NCI-H2196 treated with DMSO at 0.1 percent for 48 hours (cell line): Measurements from ENCODE around the gene TDO2.
"Not testable (repeated sequence)": the region's sequence is repeated elsewhere in the genome, so short reads cannot be mapped to it uniquely, and the experiment has no call there.

Experiments used
- DNase-seq: peaks from one replicate; lab custom pipeline; 2025; ENCODE audit not compliant: unreplicated experiment; lab: John Stamatoyannopoulos, UW

TDO2 gene

GRCh38 chr4:155903453-155903852, at the start of gene TDO2:
TSS of gene TDO2 (plus strand) at chr4:155903696. CDS start at chr4:155903759, 63 bp downstream.
- DNase-seq, result no peak

GRCh38 chr4:155854582-155855226, 48.8 kb upstream of the TDO2 start:
- DNase-seq, result no peak

GRCh38 chr4:155855897-155856296, 47.6 kb upstream of the TDO2 start:
- DNase-seq, result no peak

- DNase-seq, result no peak
Measured at GRCh38 chr4:155866177-155866576, 37.3 kb upstream of the TDO2 start, which contains the start of gene ASIC5. TSS of gene ASIC5 (minus strand) at chr4:155866277. CDS start at chr4:155866226, 51 bp downstream.

- no peak for DNase-seq
Measured at GRCh38 chr4:155875878-155876277, 27.6 kb upstream of the TDO2 start.

GRCh38 chr4:155877971-155878370, 25.5 kb upstream of the TDO2 start:
- no peak for DNase-seq

- DNase-seq, result no peak
Measured at GRCh38 chr4:155878611-155879010, 24.9 kb upstream of the TDO2 start.

GRCh38 chr4:155879767-155880166, 23.7 kb upstream of the TDO2 start:
- no peak for DNase-seq

- no peak for DNase-seq
Measured at GRCh38 chr4:155881555-155881954, 21.9 kb upstream of the TDO2 start.

GRCh38 chr4:155883895-155884294, 19.6 kb upstream of the TDO2 start:
- DNase-seq, result no peak

GRCh38 chr4:155885666-155886065, 17.8 kb upstream of the TDO2 start:
- DNase-seq, result no peak

- DNase-seq, result no peak
Measured at GRCh38 chr4:155887045-155887444, 16.5 kb upstream of the TDO2 start.

GRCh38 chr4:155887847-155888570, 15.5 kb upstream of the TDO2 start:
- no peak for DNase-seq

GRCh38 chr4:155889031-155889793, 14.3 kb upstream of the TDO2 start:
- no peak for DNase-seq

- DNase-seq, result no peak
Measured at GRCh38 chr4:155889946-155890345, 13.6 kb upstream of the TDO2 start.

- DNase-seq, result no peak
Measured at GRCh38 chr4:155891058-155891457, 12.4 kb upstream of the TDO2 start.

- DNase-seq, result not testable (repeated sequence)
Measured at GRCh38 chr4:155898371-155898770, 5.1 kb upstream of the TDO2 start.

GRCh38 chr4:155899891-155900290, 3.6 kb upstream of the TDO2 start:
- DNase-seq, result no peak

GRCh38 chr4:155900381-155900780, 3.1 kb upstream of the TDO2 start:
- no peak for DNase-seq

- no peak for DNase-seq
Measured at GRCh38 chr4:155901013-155901412, 2.5 kb upstream of the TDO2 start.

- DNase-seq, result no peak
Measured at GRCh38 chr4:155904331-155904730, 835 bp downstream of the TDO2 start.
